ENCODE data around the gene SPACDR.

DNA sequence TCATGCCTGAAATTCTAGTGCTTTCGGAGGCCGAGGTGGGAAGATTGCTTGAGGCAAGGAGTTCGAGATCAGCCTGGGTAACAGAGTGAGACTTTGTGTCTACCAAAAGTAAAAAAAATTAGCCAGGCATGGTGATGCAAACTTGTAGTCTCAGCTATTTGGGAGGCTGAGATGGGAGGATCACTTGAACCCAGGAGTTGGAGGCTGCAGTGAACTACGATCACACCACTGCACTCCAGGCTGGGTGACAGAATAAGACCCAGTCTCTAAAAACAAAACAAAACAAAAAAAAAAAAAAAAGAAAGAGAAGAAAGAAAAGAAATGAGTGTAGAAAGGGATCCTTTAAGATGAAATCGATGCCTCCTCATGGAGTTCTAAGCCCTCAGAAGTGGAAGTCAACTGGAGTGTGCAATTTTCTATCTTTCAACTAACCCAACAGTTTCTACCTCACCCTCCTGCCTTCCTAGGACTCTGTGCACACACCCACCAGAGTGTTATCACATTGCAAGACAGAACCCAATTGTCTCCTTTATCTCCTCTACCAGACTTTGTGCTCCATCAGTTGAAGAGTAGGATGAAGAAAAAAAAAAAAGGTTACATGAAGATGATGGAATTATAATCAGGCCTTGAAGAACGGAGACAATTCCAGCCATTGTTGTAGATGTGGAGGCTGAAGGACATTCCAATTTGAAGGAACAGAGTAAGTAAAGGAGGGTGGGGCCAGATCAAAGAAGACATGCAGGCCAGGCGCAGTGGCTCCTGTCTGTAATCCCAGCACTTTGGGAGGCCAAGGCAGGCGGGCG, 46.6 kb upstream of the SPACDR start:
- TF ChIP-seq, protein P1, sequence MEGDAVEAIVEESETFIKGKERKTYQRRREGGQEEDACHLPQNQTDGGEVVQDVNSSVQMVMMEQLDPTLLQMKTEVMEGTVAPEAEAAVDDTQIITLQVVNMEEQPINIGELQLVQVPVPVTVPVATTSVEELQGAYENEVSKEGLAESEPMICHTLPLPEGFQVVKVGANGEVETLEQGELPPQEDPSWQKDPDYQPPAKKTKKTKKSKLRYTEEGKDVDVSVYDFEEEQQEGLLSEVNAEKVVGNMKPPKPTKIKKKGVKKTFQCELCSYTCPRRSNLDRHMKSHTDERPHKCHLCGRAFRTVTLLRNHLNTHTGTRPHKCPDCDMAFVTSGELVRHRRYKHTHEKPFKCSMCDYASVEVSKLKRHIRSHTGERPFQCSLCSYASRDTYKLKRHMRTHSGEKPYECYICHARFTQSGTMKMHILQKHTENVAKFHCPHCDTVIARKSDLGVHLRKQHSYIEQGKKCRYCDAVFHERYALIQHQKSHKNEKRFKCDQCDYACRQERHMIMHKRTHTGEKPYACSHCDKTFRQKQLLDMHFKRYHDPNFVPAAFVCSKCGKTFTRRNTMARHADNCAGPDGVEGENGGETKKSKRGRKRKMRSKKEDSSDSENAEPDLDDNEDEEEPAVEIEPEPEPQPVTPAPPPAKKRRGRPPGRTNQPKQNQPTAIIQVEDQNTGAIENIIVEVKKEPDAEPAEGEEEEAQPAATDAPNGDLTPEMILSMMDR (IDR thresholded peaks at IDR 0.05): no peak
- TF ChIP-seq POLR2A (IDR thresholded peaks at IDR 0.05): no peak

All from vagina (tissue), 2 donors.